Stromal cell of bone marrow (primary cell): Measurements from ENCODE around the gene APOBEC4.
"Not testable (repeated sequence)": the region's sequence is repeated elsewhere in the genome, so short reads cannot be mapped to it uniquely, and the experiment has no call there.

Experiments used
- DNase-seq: peaks from one replicate; pipeline ENCODE4 v3.0.0-alpha.2; 2012; ENCODE audit warnings: low read depth

Gene APOBEC4

GRCh38 chr1:183634429-183635065 lies 18.6 kb downstream of the APOBEC4 start:
- no peak for DNase-seq

- peak; percentile 71 for DNase-seq
Observed at GRCh38 chr1:183633676-183634343, 19.3 kb downstream of the APOBEC4 start.

GRCh38 chr1:183632964-183633363 lies 20.2 kb downstream of the APOBEC4 start:
- DNase-seq = no peak

GRCh38 chr1:183632114-183632513 lies 21.0 kb downstream of the APOBEC4 start:
- DNase-seq = no peak

- peak; percentile 63 for DNase-seq
Observed at GRCh38 chr1:183630748-183631147, 22.4 kb downstream of the APOBEC4 start.

- no peak for DNase-seq
Observed at GRCh38 chr1:183628537-183628936, 24.6 kb downstream of the APOBEC4 start.

GRCh38 chr1:183626236-183626635 lies 26.9 kb downstream of the APOBEC4 start:
- DNase-seq = not testable (repeated sequence)

- no peak for DNase-seq
Observed at GRCh38 chr1:183622884-183623785, 30.0 kb downstream of the APOBEC4 start.

- no peak for DNase-seq
Observed at GRCh38 chr1:183622013-183622412, 31.1 kb downstream of the APOBEC4 start.

- DNase-seq = no peak
Observed at GRCh38 chr1:183620311-183620710, 32.8 kb downstream of the APOBEC4 start.

- no peak for DNase-seq
Observed at GRCh38 chr1:183619781-183620180, 33.3 kb downstream of the APOBEC4 start.

GRCh38 chr1:183618202-183618601 lies 34.9 kb downstream of the APOBEC4 start:
- DNase-seq = not testable (repeated sequence)

- DNase-seq = not testable (repeated sequence)
Observed at GRCh38 chr1:183612975-183613374, 40.1 kb downstream of the APOBEC4 start.

GRCh38 chr1:183612407-183612806 lies 40.7 kb downstream of the APOBEC4 start:
- no peak for DNase-seq

- no peak for DNase-seq
Observed at GRCh38 chr1:183611021-183611420, 42.1 kb downstream of the APOBEC4 start.

- no peak for DNase-seq
Observed at GRCh38 chr1:183609759-183610452, 43.2 kb downstream of the APOBEC4 start.

GRCh38 chr1:183609313-183609712 lies 43.8 kb downstream of the APOBEC4 start:
- DNase-seq = peak; percentile 85

- DNase-seq = no peak
Observed at GRCh38 chr1:183607322-183607980, 45.7 kb downstream of the APOBEC4 start.

GRCh38 chr1:183605904-183606303 lies 47.2 kb downstream of the APOBEC4 start:
- no peak for DNase-seq

- DNase-seq = no peak
Observed at GRCh38 chr1:183604815-183605214, 48.3 kb downstream of the APOBEC4 start.

GRCh38 chr1:183604038-183604808 lies 48.9 kb downstream of the APOBEC4 start:
- DNase-seq = no peak
